Activated CD4-positive, alpha-beta T cell treated with anti-CD3 and anti-CD28 coated beads, Interleukin-2, amount 10 ng/mL, durations not matched to agents 7 days and 5 days (primary cell): ENCODE data around the gene COL23A1. TPM values are rescaled to one million over a fixed set of nuclear protein-coding genes. Genes with fewer than 3 reads are reported as not detected.
"Not testable (repeated sequence)": the region's sequence is repeated elsewhere in the genome, so short reads cannot be mapped to it uniquely, and the experiment has no call there.

Experiments used
- CTCF ChIA-PET: fragments of 350-600 bp; sonication (Branson Sonifier 250); formaldehyde crosslinking; loops from one replicate; lab custom pipeline; 2021; ENCODE audit warnings: antibody characterized with exemption; lab: Charles Lee
- POLR2A ChIA-PET: fragments of 350-600 bp; sonication (Branson Sonifier 250); formaldehyde crosslinking; loops from one replicate; lab custom pipeline; 2021; ENCODE audit warnings: antibody characterized with exemption; lab: Charles Lee
- DNase-seq: peaks from one replicate; pipeline ENCODE4 v3.0.0-alpha.2; 2020
- H3K27ac Mint-ChIP-seq: one replicate; pipeline ENCODE4 v1.8.0; 2021; ENCODE audit warnings: mild to moderate bottlenecking, moderate library complexity, mixed read lengths
- H3K27me3 Mint-ChIP-seq: one replicate; pipeline ENCODE4 v1.8.0; 2021; ENCODE audit warnings: mixed read lengths
- H3K36me3 Mint-ChIP-seq: one replicate; pipeline ENCODE4 v1.8.0; 2021; ENCODE audit warnings: low read depth, mixed read lengths
- H3K4me1 Mint-ChIP-seq: one replicate; pipeline ENCODE4 v1.8.0; 2021; ENCODE audit warnings: mixed read lengths
- H3K4me3 Mint-ChIP-seq: one replicate; pipeline ENCODE4 v1.8.0; 2021; ENCODE audit warnings: mild to moderate bottlenecking, moderate library complexity, mixed read lengths
- H3K9me3 Mint-ChIP-seq: one replicate; pipeline ENCODE4 v1.8.0; 2021; ENCODE audit warnings: mixed read lengths
- total RNA-seq, 2 experiments: library from RNA; stranded (reverse); gene quantifications; one replicate each; pipeline ENCODE4 v1.2.3, GENCODE V29; 2021

Gene COL23A1
- total RNA-seq, 2 experiments from 2014 or later: 0.27 TPM; not detected in 1

DNA sequence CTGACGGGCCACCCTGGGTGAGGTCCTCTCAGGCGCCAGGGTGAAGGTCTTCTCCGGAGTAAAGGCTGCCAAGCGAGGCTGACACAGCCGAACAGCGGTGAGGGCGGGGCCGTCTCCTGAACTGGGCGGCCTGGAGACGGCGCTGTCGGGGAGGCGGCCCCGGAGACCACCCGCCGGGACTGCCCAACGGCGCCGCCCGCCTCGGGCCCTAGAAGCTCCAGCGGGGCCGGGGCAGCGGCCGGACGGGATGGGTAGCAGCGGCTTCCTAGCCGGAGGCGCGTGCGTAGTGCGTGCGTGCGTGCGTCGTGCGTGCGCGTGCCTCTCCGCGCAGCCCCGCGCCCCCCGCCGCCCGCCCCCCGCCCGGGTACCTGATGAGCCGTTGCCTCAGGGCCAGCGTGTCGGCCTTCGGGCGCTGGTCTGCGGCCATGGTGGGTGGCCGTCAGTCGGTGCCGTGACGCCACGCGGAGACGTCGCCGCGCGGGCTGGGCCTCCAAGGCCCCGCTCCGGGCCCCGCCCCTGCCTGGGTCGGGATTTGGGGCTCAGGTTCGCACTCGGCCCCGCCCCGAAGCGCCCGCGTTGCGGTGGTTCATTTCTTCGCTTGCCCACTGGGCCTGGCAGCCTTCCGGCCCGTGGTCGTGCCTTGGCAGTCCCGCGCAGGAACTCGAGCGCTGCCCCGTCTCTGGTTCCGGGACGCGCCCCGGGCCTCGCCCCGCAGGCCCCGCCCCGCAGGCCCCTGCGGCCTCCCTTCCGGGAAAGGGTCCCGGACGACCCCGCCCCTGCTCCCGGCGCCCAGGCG, 357.9 kb downstream of the COL23A1 start, which contains the start of gene PHYKPL:
PHYKPL (minus strand) TSS at position 679 of the 796 bp plus-strand sequence; CDS start at position 427, 252 bp downstream.
- H3K27me3 Mint-ChIP-seq: no peaks in the 10 kb centered on the region
- DNase-seq: peak; percentile 68
- peak within 1 kb of the TSS; percentile 90 for H3K27ac Mint-ChIP-seq
- ChIA-PET POLR2A (no interaction called here), CTCF (interaction anchor here (0.7 to 2.3 kb wide), 2 partner anchors 19 to 68 kb away, joined by 3 to 6 read pairs; no protein-coding TSS in a partner anchor)
- H3K36me3 Mint-ChIP-seq: peaks cover 40% of the 10 kb centered on the region
- H3K4me1 Mint-ChIP-seq: peaks cover 79% of the 10 kb centered on the region
- H3K9me3 Mint-ChIP-seq: no peaks in the 10 kb centered on the region
- peak within 1 kb of the TSS; percentile 83 for H3K4me3 Mint-ChIP-seq

DNA sequence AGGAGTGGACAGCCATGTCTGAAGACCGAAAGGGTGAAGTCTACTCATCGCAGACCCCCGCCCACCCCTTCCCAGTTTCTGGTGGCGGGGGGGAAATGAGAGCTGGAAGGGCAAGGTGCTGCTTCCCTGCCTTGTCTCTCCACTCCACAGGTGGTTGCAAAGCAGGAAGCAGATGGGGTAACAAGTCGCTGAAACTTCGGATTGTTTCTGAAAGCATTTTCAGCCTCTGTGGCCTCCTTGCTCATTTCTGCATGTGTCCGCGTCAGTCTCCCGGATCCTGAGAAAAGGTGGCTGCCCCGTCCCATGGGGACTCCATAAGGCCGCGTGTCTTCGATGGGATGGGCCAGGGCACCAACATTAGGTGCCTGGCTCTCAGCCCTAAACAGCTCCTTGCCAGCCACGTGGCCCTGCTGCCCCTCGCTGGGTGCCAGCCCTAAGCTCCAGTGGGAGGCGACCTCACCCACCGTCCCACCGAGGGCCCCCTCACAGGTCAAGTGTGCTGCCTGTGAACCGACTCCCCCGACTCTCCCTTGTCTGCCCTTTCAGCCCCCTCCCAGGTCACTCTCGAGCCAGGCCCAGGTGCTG, 358.6 kb downstream of the COL23A1 start:
- Mint-ChIP-seq H3K27ac (peak overlapping the region; percentile 85), H3K9me3 (no peaks in the 10 kb centered on the region), H3K4me1 (peaks cover 75% of the 10 kb centered on the region), H3K36me3 (peaks cover 47% of the 10 kb centered on the region), H3K27me3 (no peaks in the 10 kb centered on the region), H3K4me3 (peak overlapping the region; percentile 83)
- ChIA-PET CTCF (interaction anchor here (0.7 to 2.3 kb wide), 4 partner anchors 18 to 67 kb away, joined by 3 to 6 read pairs (median 3); no protein-coding TSS in a partner anchor), POLR2A (no interaction called here)
- DNase-seq: no peak

DNA sequence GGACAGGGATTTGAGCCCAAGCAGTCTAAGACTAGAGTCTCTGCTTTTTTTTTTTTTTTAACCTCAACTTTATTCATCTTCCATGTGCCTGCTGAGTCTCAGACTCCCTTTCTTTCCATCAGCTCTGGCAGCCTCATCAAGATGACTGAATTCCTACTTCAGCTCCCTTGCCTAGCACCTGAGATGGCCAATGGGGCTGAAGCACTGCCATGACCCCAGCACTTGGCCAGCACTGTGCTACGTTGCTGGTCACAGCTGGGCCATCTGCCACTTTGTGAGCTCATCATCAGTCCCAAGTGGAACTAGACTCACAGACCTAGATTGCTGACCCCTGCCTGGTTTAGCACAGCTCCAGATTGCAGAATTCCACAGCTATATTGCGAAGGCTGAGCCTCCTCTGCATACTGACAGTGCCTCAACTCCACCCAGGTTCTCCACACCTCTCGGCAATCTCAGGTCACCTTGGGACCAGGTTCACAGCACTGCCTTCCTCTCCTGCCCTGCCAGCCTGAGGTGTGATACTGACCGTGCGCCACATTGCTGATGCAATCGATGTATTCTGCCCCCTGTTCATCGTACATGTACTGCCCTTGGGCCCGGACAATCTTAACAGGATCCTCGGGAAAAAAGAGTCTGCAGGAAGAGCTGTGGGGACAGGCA, 359.2 kb downstream of the COL23A1 start:
- Mint-ChIP-seq H3K9me3 (no peaks in the 10 kb centered on the region), H3K36me3 (peaks cover 50% of the 10 kb centered on the region), H3K4me1 (peaks cover 72% of the 10 kb centered on the region), H3K4me3 (peak overlapping the region; percentile 83), H3K27ac (peak overlapping the region; percentile 85), H3K27me3 (no peaks in the 10 kb centered on the region)
- no peak for DNase-seq
- ChIA-PET POLR2A (no interaction called here), CTCF (interaction anchor here (0.9 to 2.3 kb wide), 4 partner anchors 10 to 67 kb away, joined by 3 to 6 read pairs (median 4); no protein-coding TSS in a partner anchor)

DNA sequence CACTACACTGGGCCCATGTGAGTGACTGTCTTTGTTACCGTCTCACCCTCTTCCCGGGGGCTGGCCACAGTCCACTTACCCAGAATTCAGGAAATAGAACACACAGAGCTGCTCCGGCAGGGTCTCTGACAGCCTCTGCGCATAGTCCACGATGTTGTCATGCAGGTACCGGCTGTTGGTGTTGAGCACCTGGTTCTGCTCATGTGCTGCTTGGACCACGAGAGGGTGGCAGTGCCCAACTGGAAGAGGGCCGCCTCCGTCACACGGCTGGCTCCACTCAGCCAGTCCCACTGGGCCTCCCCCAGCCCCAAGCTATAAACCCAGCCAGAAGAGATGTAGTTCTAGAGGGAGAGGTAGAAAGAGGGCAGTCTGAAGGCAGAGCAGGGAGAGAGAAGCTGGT, 360.3 kb downstream of the COL23A1 start:
- Mint-ChIP-seq H3K27me3 (no peaks in the 10 kb centered on the region), H3K36me3 (peaks cover 58% of the 10 kb centered on the region), H3K9me3 (no peaks in the 10 kb centered on the region), H3K4me1 (peaks cover 65% of the 10 kb centered on the region), H3K4me3 (peak overlapping the region; percentile 83), H3K27ac (peak overlapping the region; percentile 65)
- ChIA-PET POLR2A (no interaction called here), CTCF (interaction anchor here (0.5 to 2.3 kb wide), 3 partner anchors 8 to 18 kb away, joined by 3 to 6 read pairs (median 6); no protein-coding TSS in a partner anchor)
- no peak for DNase-seq

DNA sequence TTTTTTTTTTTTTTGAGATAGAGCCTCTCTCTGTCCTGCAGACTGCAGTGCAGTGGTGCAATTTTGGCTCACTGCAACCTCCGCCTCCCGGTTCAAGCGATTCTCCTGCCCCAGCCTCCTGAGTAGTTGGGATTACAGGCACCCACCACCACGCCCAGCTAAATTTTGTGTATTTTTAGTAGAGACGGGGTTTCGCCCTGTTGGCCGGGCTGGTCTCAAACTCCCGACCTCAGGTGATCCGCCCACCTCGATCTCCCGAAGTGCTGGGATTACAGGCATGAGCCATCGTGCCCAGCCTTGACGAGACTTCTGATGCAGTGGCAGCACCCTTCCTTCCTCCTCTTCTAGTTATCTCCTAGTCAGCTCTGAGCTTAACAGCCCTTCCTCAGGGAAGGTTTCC, 361.1 kb downstream of the COL23A1 start:
- H3K4me3 Mint-ChIP-seq, POLR2A ChIA-PET, DNase-seq, H3K27ac Mint-ChIP-seq, H3K27me3 Mint-ChIP-seq, H3K9me3 Mint-ChIP-seq: not testable (repeated sequence)
- CTCF ChIA-PET: interaction anchor here (0.5 to 2.0 kb wide), 3 partner anchors 8 to 25 kb away, joined by 3 to 6 read pairs (median 3); partner anchors contain the start of gene HNRNPAB
- Mint-ChIP-seq H3K36me3 (peaks cover 59% of the 10 kb centered on the region), H3K4me1 (peaks cover 57% of the 10 kb centered on the region)

DNA sequence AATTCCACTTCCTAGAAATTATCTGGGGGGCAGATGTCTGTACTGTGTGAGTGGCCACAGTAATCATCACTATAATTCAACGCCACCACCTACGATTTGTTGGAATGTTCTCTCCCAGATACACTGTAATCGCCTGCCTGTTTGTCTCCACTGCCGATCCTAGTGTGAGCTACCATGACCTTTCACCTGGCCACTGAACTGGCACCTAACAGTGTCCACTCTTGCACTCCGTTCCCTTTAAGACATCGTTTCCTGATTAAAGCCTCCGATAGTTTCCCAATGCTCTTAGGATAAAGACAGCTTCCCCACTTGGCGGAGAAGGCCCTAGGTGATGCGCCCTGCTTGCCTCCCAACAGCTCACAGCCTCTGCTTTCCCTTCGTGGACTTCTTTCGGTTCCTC, 361.6 kb downstream of the COL23A1 start:
- H3K4me3 Mint-ChIP-seq: no peak overlapping the region
- H3K9me3 Mint-ChIP-seq: no peaks in the 10 kb centered on the region
- peaks cover 62% of the 10 kb centered on the region for H3K36me3 Mint-ChIP-seq
- no peak for DNase-seq
- ChIA-PET CTCF (interaction anchor here (1.3 kb wide), 1 partner anchor 24 kb away, joined by 3 read pairs; the partner anchor contains the start of gene HNRNPAB), POLR2A (no interaction called here)
- peaks cover 54% of the 10 kb centered on the region for H3K4me1 Mint-ChIP-seq
- H3K27me3 Mint-ChIP-seq: no peaks in the 10 kb centered on the region
- no peak overlapping the region for H3K27ac Mint-ChIP-seq

DNA sequence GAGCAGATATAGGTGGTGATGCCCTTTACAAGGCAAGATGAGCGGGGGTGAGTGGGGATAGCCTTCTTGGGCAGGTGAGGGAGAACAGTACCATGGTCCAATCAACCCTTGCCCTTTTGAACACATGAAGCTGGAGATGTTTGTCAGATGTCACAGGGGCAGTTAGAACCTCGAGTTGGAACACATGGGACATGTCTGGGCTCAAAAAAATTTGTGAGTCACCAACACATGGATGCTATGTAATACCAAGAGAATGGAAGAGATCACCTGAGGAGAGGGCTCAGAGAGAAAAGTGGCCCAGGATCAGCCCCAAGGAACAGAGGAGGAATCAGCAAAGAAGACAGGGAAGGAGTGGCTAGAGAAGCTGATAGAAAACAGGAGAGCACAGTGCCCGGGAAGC, 362.3 kb downstream of the COL23A1 start:
- Mint-ChIP-seq H3K27ac (no peak overlapping the region), H3K9me3 (no peaks in the 10 kb centered on the region), H3K27me3 (no peaks in the 10 kb centered on the region), H3K36me3 (peaks cover 67% of the 10 kb centered on the region), H3K4me3 (no peak overlapping the region), H3K4me1 (peaks cover 52% of the 10 kb centered on the region)
- POLR2A ChIA-PET: no interaction called here
- CTCF ChIA-PET: interaction anchor here (1.3 to 1.6 kb wide), 2 partner anchors 10 to 23 kb away, joined by 3 to 6 read pairs; partner anchors contain the start of gene HNRNPAB
- DNase-seq: no peak

DNA sequence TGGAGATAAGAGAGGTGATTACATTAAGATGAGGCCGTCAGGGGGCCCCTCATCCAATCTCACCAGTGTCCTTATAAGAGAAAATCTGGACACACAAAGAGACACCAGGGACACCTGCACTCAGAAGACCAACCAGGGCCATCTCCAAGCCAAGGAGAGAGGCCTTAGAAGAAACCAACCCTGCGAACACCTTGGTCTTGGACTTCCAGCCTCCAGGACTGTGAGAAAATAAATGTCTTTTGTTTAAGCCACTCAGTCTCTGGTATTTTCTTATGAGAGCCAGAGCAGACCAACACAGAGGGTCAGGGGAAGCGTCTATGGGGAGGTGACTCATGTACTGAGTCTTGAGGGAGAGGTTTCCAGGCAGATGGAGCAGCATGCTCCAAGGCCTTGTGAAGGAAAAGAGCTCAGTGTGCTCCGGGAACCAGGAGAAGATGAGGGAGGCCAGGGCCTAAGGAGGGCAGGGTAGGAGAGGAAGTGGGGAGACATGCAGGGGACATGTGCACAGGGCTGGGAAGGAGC, 363.0 kb downstream of the COL23A1 start:
- Mint-ChIP-seq H3K9me3 (no peaks in the 10 kb centered on the region), H3K36me3 (peaks cover 68% of the 10 kb centered on the region), H3K4me1 (peaks cover 51% of the 10 kb centered on the region), H3K27me3 (no peaks in the 10 kb centered on the region), H3K4me3 (no peak overlapping the region), H3K27ac (no peak overlapping the region)
- ChIA-PET CTCF (interaction anchor here (1.6 to 2.3 kb wide), 2 partner anchors 11 to 12 kb away, joined by 5 to 6 read pairs; no protein-coding TSS in a partner anchor), POLR2A (no interaction called here)
- DNase-seq: no peak

DNA sequence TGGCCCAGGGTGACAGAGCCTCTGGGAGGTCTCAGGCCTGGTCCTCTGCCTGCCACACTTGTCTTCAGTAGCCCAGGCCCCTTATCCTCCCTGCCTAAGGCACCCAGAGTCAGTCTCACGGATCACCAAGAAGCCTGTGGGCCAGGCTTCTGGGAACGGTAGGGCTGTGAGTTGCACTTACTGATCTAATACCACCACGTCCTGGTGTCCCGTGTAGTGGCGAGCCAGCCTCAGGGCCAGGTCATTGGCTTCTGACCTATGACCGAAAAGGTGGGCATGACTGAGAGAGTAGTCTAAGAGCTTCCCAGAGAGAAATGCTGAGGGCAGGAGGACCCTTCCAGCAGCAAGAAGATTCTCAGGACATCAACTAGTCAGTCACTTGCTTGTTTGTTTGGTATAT, 365.0 kb downstream of the COL23A1 start:
- peaks cover 44% of the 10 kb centered on the region for H3K4me1 Mint-ChIP-seq
- no peak overlapping the region for H3K4me3 Mint-ChIP-seq
- no peaks in the 10 kb centered on the region for H3K27me3 Mint-ChIP-seq
- DNase-seq: no peak
- no peaks in the 10 kb centered on the region for H3K9me3 Mint-ChIP-seq
- ChIA-PET CTCF (interaction anchor here (1.3 to 2.3 kb wide), 2 partner anchors 10 kb away, joined by 4 to 5 read pairs; no protein-coding TSS in a partner anchor), POLR2A (no interaction called here)
- H3K27ac Mint-ChIP-seq: no peak overlapping the region
- peaks cover 64% of the 10 kb centered on the region for H3K36me3 Mint-ChIP-seq

DNA sequence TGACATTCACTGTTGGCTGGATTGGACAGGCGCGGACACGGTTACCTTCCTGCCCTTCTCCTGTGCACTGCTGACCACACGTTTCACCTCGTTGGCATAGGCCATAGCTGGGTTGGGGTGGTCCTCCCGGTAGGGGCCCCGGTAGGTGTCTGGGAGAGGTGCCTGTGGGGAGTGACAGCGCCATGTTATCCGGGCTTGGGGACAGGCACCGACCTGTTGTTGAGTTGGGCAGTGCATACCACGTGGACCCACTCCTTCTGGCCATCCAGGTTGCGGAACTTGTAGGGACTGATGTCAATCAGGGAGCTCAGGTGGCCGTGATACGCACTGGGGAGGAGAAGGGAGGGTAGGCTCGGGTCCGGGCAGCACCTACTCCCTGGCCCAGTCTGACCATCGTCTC, 365.8 kb downstream of the COL23A1 start:
- no peak for DNase-seq
- CTCF ChIA-PET: interaction anchor here (0.7 to 1.3 kb wide), 2 partner anchors 11 to 12 kb away, joined by 3 to 4 read pairs; no protein-coding TSS in a partner anchor
- Mint-ChIP-seq H3K27ac (no peak overlapping the region), H3K4me3 (no peak overlapping the region), H3K4me1 (peaks cover 36% of the 10 kb centered on the region), H3K36me3 (peaks cover 58% of the 10 kb centered on the region), H3K9me3 (no peaks in the 10 kb centered on the region), H3K27me3 (no peaks in the 10 kb centered on the region)
- POLR2A ChIA-PET: no interaction called here

DNA sequence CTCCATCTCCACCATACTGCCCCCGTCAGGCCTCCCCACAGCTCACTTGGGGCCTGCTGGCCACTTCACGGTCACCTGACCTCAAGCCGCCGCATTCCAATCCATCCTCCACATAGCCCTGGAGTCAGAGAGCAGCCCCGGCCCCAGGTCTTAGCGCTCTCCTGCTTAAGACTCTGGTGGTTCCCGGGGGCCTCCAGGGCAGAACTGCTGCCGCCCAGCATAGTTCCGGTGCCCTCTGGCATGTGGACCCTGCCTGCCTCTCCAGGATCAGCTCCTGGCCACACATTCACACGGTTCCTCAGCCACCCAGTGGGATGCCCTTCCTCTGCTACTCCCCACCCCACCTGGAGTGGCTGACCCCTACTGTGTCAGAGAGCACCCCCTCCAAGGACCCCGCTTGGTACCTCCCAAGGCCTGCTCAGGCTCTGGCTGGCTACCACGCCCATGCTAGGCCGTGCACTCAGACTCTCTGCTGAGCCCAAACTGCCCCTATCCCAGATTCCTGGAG, 366.3 kb downstream of the COL23A1 start:
- Mint-ChIP-seq H3K36me3 (peaks cover 57% of the 10 kb centered on the region), H3K9me3 (no peaks in the 10 kb centered on the region), H3K4me3 (no peak overlapping the region), H3K27ac (no peak overlapping the region), H3K27me3 (no peaks in the 10 kb centered on the region), H3K4me1 (peaks cover 32% of the 10 kb centered on the region)
- ChIA-PET POLR2A (no interaction called here), CTCF (interaction anchor here (1.3 kb wide), 1 partner anchor 11 kb away, joined by 4 read pairs; no protein-coding TSS in a partner anchor)
- no peak for DNase-seq
